GM19099 (cell line): ENCODE results near the gene GPR15LG.

Source experiments
- POLR2A ChIP-seq: IDR thresholded peaks from 3 replicates; pipeline ENCODE4 v1.6.1; 2011; ENCODE audit warnings: low read depth; ENCODE audit not compliant: insufficient read length; ENCODE audit errors: extremely low read depth

The GPR15LG gene

GRCh38 chr10:84173501-84173929, at the start of gene GPR15LG:
GPR15LG (plus strand) TSS chr10:84173801; CDS start chr10:84173852, 51 bp downstream.
- TF ChIP-seq POLR2A: no peak

- no peak for TF ChIP-seq POLR2A
Observed at GRCh38 chr10:84126785-84127167, 46.8 kb upstream of the GPR15LG start.

- no peak for TF ChIP-seq POLR2A
Observed at GRCh38 chr10:84135836-84136235, 37.8 kb upstream of the GPR15LG start.

- no peak for TF ChIP-seq POLR2A
Observed at GRCh38 chr10:84137811-84138210, 35.8 kb upstream of the GPR15LG start.

GRCh38 chr10:84138478-84139125, 35.0 kb upstream of the GPR15LG start:
- no peak for TF ChIP-seq POLR2A

- peak; percentile 83 for TF ChIP-seq POLR2A
Observed at GRCh38 chr10:84139126-84140035, 34.2 kb upstream of the GPR15LG start, which contains the start of gene GHITM. GHITM (plus strand) TSS chr10:84139509; CDS start chr10:84141501, 1,992 bp downstream.

- TF ChIP-seq POLR2A: no peak
Observed at GRCh38 chr10:84140036-84140379, 33.6 kb upstream of the GPR15LG start.

GRCh38 chr10:84147347-84147746, 26.3 kb upstream of the GPR15LG start:
- no peak for TF ChIP-seq POLR2A

- no peak for TF ChIP-seq POLR2A
Observed at GRCh38 chr10:84149854-84150253, 23.7 kb upstream of the GPR15LG start.

GRCh38 chr10:84152769-84153168, 20.8 kb upstream of the GPR15LG start:
- no peak for TF ChIP-seq POLR2A

GRCh38 chr10:84155521-84155920, 18.1 kb upstream of the GPR15LG start:
- TF ChIP-seq POLR2A: no peak

- TF ChIP-seq POLR2A: no peak
Observed at GRCh38 chr10:84156009-84156408, 17.6 kb upstream of the GPR15LG start.

GRCh38 chr10:84156768-84157167, 16.8 kb upstream of the GPR15LG start:
- no peak for TF ChIP-seq POLR2A

- TF ChIP-seq POLR2A: no peak
Observed at GRCh38 chr10:84158061-84158460, 15.5 kb upstream of the GPR15LG start.

- no peak for TF ChIP-seq POLR2A
Observed at GRCh38 chr10:84158550-84158949, 15.1 kb upstream of the GPR15LG start.

- no peak for TF ChIP-seq POLR2A
Observed at GRCh38 chr10:84159076-84159685, 14.4 kb upstream of the GPR15LG start.

- no peak for TF ChIP-seq POLR2A
Observed at GRCh38 chr10:84160663-84161362, 12.8 kb upstream of the GPR15LG start.
